Transverse colon (tissue), 4 donors: Measurements from ENCODE around the gene SAA1.
"Not testable (repeated sequence)": the region's sequence is repeated elsewhere in the genome, so short reads cannot be mapped to it uniquely, and the experiment has no call there.

ENCODE experiments used
- EP300 ChIP-seq: sonication (generic); formaldehyde crosslinking; IDR thresholded peaks from one replicate; pipeline ENCODE4 v1.6.1; 2017; ENCODE audit warnings: antibody characterized with exemption, low read depth
- POLR2A ChIP-seq: fragments of 450-650 bp; IDR thresholded peaks from one replicate; pipeline ENCODE4 v1.6.1; 2016; ENCODE audit warnings: antibody characterized with exemption, mild to moderate bottlenecking, moderate library complexity
- POLR2AphosphoS5 ChIP-seq, 3 donors: sonication (generic); formaldehyde crosslinking; IDR thresholded peaks; one replicate each; pipeline ENCODE4 v1.6.1; 2016; ENCODE audit warnings: antibody characterized with exemption in 3 of 3
- TF ChIP-seq, protein P1 (sequence below), 5 experiments: fragments of 200-600 bp in 3 of 5; fragments of 450-650 bp in 2 of 5; sonication (generic) in 3 of 5; IDR thresholded peaks; 1 replicate in 2 of 5; 2 replicates in 3 of 5; pipeline ENCODE4 v1.5.1; 2016 to 2017; ENCODE audit warnings: antibody characterized with exemption in 5 of 5, inconsistent platforms in 3 of 5, mild to moderate bottlenecking in 2 of 5, moderate library complexity in 1 of 5

DNA sequence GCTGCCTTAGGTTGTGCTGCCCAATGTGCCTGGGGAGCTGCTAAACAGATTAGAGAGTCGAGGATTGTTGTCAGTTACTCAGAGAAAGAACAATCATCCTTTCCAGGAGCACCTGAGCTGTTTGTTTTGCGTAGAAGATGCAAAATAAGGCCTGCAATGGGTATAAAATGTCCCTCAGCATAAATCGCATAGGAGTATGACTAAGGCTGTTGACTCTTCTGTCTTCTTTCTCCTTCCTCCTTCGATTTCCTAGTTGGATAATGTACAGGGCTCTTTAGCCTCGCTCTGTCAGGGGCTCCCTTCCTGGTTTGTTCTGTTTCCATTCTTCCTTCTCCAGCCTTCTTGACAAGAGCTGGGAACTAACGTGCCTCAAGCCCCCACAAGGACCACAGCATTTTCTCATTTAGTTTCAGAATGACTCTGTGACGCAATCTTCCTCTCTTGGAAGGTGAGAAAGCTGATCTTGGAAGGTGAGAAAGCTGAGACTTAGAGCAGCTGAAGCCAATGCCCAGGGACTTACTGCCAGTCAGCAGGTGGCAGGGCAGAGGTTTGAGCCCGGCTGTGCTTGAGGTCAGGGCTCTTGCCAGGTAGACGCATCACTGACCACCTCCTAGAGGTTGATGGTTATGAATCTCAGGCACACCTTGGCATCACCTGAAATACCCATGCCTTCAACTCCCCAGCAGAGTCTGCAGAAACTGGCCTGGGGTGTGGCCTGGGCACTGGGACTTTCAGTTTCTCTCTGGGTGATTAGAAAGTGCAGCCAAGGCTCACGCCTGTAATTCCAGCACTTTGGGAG lies 1.5 kb downstream of the SAA1 start:
- TF ChIP-seq EP300; POLR2AphosphoS5 (IDR thresholded peaks at IDR 0.05); POLR2A: not testable (repeated sequence)
- TF ChIP-seq, protein P1, sequence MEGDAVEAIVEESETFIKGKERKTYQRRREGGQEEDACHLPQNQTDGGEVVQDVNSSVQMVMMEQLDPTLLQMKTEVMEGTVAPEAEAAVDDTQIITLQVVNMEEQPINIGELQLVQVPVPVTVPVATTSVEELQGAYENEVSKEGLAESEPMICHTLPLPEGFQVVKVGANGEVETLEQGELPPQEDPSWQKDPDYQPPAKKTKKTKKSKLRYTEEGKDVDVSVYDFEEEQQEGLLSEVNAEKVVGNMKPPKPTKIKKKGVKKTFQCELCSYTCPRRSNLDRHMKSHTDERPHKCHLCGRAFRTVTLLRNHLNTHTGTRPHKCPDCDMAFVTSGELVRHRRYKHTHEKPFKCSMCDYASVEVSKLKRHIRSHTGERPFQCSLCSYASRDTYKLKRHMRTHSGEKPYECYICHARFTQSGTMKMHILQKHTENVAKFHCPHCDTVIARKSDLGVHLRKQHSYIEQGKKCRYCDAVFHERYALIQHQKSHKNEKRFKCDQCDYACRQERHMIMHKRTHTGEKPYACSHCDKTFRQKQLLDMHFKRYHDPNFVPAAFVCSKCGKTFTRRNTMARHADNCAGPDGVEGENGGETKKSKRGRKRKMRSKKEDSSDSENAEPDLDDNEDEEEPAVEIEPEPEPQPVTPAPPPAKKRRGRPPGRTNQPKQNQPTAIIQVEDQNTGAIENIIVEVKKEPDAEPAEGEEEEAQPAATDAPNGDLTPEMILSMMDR (IDR thresholded peaks at IDR 0.05), result not testable (repeated sequence)
